GM12878 (cell line): Measurements from ENCODE around the gene NEMF. TPM values are rescaled to one million over a fixed set of nuclear protein-coding genes. Genes with fewer than 3 reads are reported as not detected.
"Not testable (repeated sequence)": the region's sequence is repeated elsewhere in the genome, so short reads cannot be mapped to it uniquely, and the experiment has no call there.

Experiments used
- ATAC-seq: fragments of 200-7000 bp; cut with Tn5 transposase; 3 replicates; pipeline ENCODE4 v1.9.1; 2020; ENCODE audit warnings: mild to moderate bottlenecking, moderate library complexity
- BruUV-seq: library from RNA; stranded (reverse); fragments of 400-500 nt; replicated peaks from 2 replicates; lab custom pipeline; 2021; lab: Mats Ljungman, UMichigan
- CTCF ChIA-PET: fragments of 300-600 bp; sonication (Branson Sonifier 250); formaldehyde crosslinking; extraction: SDS; loops from one replicate; lab custom pipeline; 2021; ENCODE audit warnings: inconsistent platforms; lab: Yijun Ruan, JAX
- POLR2A ChIA-PET: fragments of 350-600 bp; formaldehyde crosslinking; extraction: SDS; loops from one replicate; lab custom pipeline; 2021; ENCODE audit warnings: inconsistent platforms; lab: Charles Lee
- RAD21 ChIA-PET: fragments of 300-600 bp; sonication (Branson Sonifier 250); formaldehyde crosslinking; loops from one replicate; lab custom pipeline; 2023; ENCODE audit warnings: antibody characterized with exemption; ENCODE audit not compliant: unreplicated experiment; lab: Charles Lee
- SMC1A ChIA-PET: fragments of 300-600 bp; sonication (Branson Sonifier 250); formaldehyde crosslinking; loops from one replicate; lab custom pipeline; 2023; ENCODE audit not compliant: unreplicated experiment, uncharacterized antibody; lab: Charles Lee
- DNase-seq: peaks from one replicate; pipeline ENCODE4 v3.0.0-alpha.2; 2011; ENCODE audit warnings: low read depth, low spot score
- FAIRE-seq: peaks from 3 replicates; lab custom pipeline; 2011; peaks lifted over from hg19 to GRCh38; lab: Jason Lieb, UNC
- H2AFZ ChIP-seq: 2 replicates; pipeline ENCODE4 v1.6.0; 2011; ENCODE audit warnings: low read depth, low read length, control low read depth; ENCODE audit not compliant: control insufficient read depth
- H3K27ac ChIP-seq: 2 replicates; pipeline ENCODE4 v1.5.1; 2011; ENCODE audit warnings: control low read depth; ENCODE audit not compliant: control insufficient read depth, insufficient read depth
- H3K27me3 ChIP-seq, 2 experiments: replicated peaks in 1 of 2; 2 replicates each; pipeline versions ENCODE4 v1.6.0 to v1.6.1; 2011; ENCODE audit warnings: low read length in 1 of 2; ENCODE audit not compliant: control insufficient read depth in 2 of 2, insufficient read depth in 2 of 2
- H3K36me3 ChIP-seq, 2 experiments: 2 replicates each; pipeline ENCODE4 v1.5.1; 2011; ENCODE audit warnings: low read length in 1 of 2; ENCODE audit not compliant: control insufficient read depth in 2 of 2, insufficient read depth in 2 of 2
- H3K4me1 ChIP-seq: 2 replicates; pipeline ENCODE4 v1.6.1; 2011; ENCODE audit warnings: mild to moderate bottlenecking, low read length, moderate library complexity, mixed read lengths; ENCODE audit not compliant: control insufficient read depth, insufficient read depth
- H3K4me2 ChIP-seq: 2 replicates; pipeline ENCODE4 v1.6.0; 2011; ENCODE audit warnings: control low read depth; ENCODE audit not compliant: control insufficient read depth, insufficient read depth
- H3K4me3 ChIP-seq: fragments of 200-600 bp; sonication (generic); 2 replicates; pipeline ENCODE4 v1.5.1; 2016
- H3K79me2 ChIP-seq: 2 replicates; pipeline ENCODE4 v1.6.0; 2011; ENCODE audit warnings: low read length; ENCODE audit not compliant: control insufficient read depth, insufficient read depth
- H3K9ac ChIP-seq: 2 replicates; pipeline ENCODE4 v1.8.0; 2011; ENCODE audit warnings: low read length, control low read depth, mixed read lengths; ENCODE audit not compliant: control insufficient read depth, insufficient read depth
- H3K9me3 ChIP-seq: replicated peaks from 3 replicates; pipeline ENCODE4 v1.5.1; 2011; ENCODE audit warnings: mild to moderate bottlenecking, low read length; ENCODE audit not compliant: control insufficient read depth, insufficient read depth
- H4K20me1 ChIP-seq: 2 replicates; pipeline ENCODE4 v1.6.0; 2011; ENCODE audit not compliant: control insufficient read depth, insufficient read depth
- ATF7 ChIP-seq: fragments of 450-650 bp; IDR thresholded peaks from 2 replicates; pipeline ENCODE4 v1.6.1; 2016; ENCODE audit warnings: low read depth, mild to moderate bottlenecking
- BACH1 ChIP-seq: fragments of 450-650 bp; IDR thresholded peaks from 2 replicates; pipeline ENCODE4 v1.6.1; 2017; ENCODE audit warnings: mild to moderate bottlenecking, borderline replicate concordance
- CHD1 ChIP-seq: IDR thresholded peaks from 2 replicates; pipeline ENCODE4 v1.6.1; 2012; ENCODE audit warnings: low read depth, low read length, improper control_type of control experiment
- GATAD2B ChIP-seq: fragments of 450-650 bp; conservative IDR thresholded peaks from 2 replicates; pipeline ENCODE4 v1.6.1; 2017; ENCODE audit warnings: low read depth, mild to moderate bottlenecking, moderate library complexity
- NFYA ChIP-seq: IDR thresholded peaks from 2 replicates; pipeline ENCODE4 v1.6.1; 2011; ENCODE audit warnings: low read depth, mild to moderate bottlenecking, low read length, improper control_type of control experiment, borderline replicate concordance
- PAX5 ChIP-seq: IDR thresholded peaks from 2 replicates; pipeline ENCODE4 v1.6.1; 2011; ENCODE audit warnings: low read depth, low read length, borderline replicate concordance
- PAX8 ChIP-seq: fragments of 450-650 bp; IDR thresholded peaks from 2 replicates; pipeline ENCODE4 v1.6.1; 2017; ENCODE audit warnings: mild to moderate bottlenecking, moderate library complexity
- POLR2A ChIP-seq: IDR thresholded peaks from 2 replicates; pipeline ENCODE4 v1.6.1; 2011; ENCODE audit warnings: low read depth, mild to moderate bottlenecking, low read length
- POLR2AphosphoS5 ChIP-seq: IDR thresholded peaks from 2 replicates; pipeline ENCODE4 v1.6.1; 2011; ENCODE audit warnings: mild to moderate bottlenecking, low read length, inconsistent platforms
- SRF ChIP-seq, 2 experiments: IDR thresholded peaks; 2 replicates each; pipeline ENCODE4 v1.6.1; 2011; ENCODE audit warnings: low read depth in 2 of 2, low read length in 2 of 2, mild to moderate bottlenecking in 1 of 2, moderate library complexity in 1 of 2
- WRNIP1 ChIP-seq: IDR thresholded peaks from 2 replicates; pipeline ENCODE4 v1.6.1; 2011; ENCODE audit warnings: low read depth, low read length, improper control_type of control experiment, borderline replicate concordance
- WGBS: methylation state at CpG from one replicate; pipeline ENCODE4 v1.1.6; 2016; ENCODE audit warnings: low lambda C conversion rate; ENCODE audit not compliant: insufficient replicate concordance, insufficient coverage; ENCODE audit errors: missing lambda C conversion rate; 5-methylcytosine and 5-hydroxymethylcytosine counted together
- in situ Hi-C: fragments of 300-500 bp; cut with MboI; formaldehyde crosslinking; loops from 9 replicates; pipeline ENCODE4 v1.14.3; 2018; ENCODE audit warnings: mixed read lengths
- intact Hi-C: fragments of 100-400 bp; cut with micrococcal nuclease; formaldehyde crosslinking; loops from one replicate; pipeline ENCODE4 v1.14.2; 2022; ENCODE audit not compliant: unreplicated experiment
- polyA plus RNA-seq, 11 experiments: library from polyadenylated mRNA; depleted of rRNA in 4 of 11; unstranded in 6 of 11; stranded (reverse) in 5 of 11; fragments of >200 nt; fragmentation: Nextera tagmentation in 4 of 11; fragmentation: Illumina TruSeq in 1 of 11; extraction: Ambion mirVana in 4 of 11; extraction: Trizol in 1 of 11; gene quantifications; 1 replicate in 1 of 11; 2 replicates in 10 of 11; pipeline versions ENCODE4 v1.2.1 to v1.2.3, GENCODE V29; 2011 to 2016; ENCODE audit warnings: inconsistent platforms in 2 of 11, missing spikeins in 2 of 11, low read depth in 1 of 11
- total RNA-seq, 4 experiments: library from RNA; depleted of rRNA in 3 of 4; stranded (reverse); fragments of >200 nt in 3 of 4; fragmentation: Illumina TruSeq in 1 of 4; extraction: Trizol in 1 of 4; gene quantifications; 2 replicates each; pipeline versions ENCODE4 v1.2.1 to v1.2.3, GENCODE V29; 2013 to 2021
- TF ChIP-seq, protein P1 (sequence below): fragments of 450-650 bp; IDR thresholded peaks from 2 replicates; pipeline ENCODE4 v1.6.1; 2017; ENCODE audit warnings: low read depth, mild to moderate bottlenecking, moderate library complexity
- TF ChIP-seq, protein P2 (sequence below): IDR thresholded peaks from 2 replicates; pipeline ENCODE4 v1.6.1; 2012; ENCODE audit warnings: mild to moderate bottlenecking, low read depth, low read length
- TF ChIP-seq, protein P3 (sequence below): IDR thresholded peaks from 2 replicates; pipeline ENCODE4 v1.6.1; 2011; ENCODE audit warnings: low read depth, mild to moderate bottlenecking, low read length, moderate library complexity, borderline replicate concordance; ENCODE audit errors: extremely low read depth

The NEMF gene
- total and polyA plus RNA-seq, 10 of the 15 experiments (the other 5 are each of a cell fraction or from before 2014, with no cell fraction given) = 31.5 to 80.1 (median 61.1) TPM

DNA sequence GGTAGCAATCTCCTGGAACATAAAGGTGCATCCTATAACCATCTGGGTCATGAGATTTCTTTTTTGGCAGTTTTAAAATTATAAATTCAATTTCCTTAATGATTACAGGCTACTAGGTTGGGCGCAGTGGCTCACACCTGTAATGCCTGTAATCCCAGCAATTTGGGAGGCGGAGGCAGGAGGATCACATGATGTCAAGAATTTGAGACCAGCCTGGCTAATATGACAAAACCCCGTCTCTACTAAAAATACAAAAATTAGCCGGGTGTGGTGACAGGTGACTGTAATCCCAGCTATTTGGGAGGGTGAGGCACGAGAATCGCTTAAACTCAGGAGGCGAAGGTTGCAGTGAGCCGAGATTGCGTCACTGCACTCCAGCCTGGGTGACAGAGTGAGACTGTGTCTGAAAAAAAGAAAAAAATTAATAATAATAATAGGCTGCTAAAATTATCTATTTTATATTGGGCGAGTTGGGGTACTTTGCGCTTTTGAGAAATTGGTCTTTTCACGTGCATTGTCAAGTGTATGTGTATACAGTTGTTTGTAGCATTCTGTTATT, 23.1 kb upstream of the NEMF start (continued):
- TF ChIP-seq GATAD2B = no peak
- TF ChIP-seq, protein P1, sequence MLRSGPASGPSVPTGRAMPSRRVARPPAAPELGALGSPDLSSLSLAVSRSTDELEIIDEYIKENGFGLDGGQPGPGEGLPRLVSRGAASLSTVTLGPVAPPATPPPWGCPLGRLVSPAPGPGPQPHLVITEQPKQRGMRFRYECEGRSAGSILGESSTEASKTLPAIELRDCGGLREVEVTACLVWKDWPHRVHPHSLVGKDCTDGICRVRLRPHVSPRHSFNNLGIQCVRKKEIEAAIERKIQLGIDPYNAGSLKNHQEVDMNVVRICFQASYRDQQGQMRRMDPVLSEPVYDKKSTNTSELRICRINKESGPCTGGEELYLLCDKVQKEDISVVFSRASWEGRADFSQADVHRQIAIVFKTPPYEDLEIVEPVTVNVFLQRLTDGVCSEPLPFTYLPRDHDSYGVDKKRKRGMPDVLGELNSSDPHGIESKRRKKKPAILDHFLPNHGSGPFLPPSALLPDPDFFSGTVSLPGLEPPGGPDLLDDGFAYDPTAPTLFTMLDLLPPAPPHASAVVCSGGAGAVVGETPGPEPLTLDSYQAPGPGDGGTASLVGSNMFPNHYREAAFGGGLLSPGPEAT = no peak
- TF ChIP-seq ATF7 = no peak
- no peak for TF ChIP-seq PAX5
- no peak for TF ChIP-seq CHD1
- TF ChIP-seq, protein P2, sequence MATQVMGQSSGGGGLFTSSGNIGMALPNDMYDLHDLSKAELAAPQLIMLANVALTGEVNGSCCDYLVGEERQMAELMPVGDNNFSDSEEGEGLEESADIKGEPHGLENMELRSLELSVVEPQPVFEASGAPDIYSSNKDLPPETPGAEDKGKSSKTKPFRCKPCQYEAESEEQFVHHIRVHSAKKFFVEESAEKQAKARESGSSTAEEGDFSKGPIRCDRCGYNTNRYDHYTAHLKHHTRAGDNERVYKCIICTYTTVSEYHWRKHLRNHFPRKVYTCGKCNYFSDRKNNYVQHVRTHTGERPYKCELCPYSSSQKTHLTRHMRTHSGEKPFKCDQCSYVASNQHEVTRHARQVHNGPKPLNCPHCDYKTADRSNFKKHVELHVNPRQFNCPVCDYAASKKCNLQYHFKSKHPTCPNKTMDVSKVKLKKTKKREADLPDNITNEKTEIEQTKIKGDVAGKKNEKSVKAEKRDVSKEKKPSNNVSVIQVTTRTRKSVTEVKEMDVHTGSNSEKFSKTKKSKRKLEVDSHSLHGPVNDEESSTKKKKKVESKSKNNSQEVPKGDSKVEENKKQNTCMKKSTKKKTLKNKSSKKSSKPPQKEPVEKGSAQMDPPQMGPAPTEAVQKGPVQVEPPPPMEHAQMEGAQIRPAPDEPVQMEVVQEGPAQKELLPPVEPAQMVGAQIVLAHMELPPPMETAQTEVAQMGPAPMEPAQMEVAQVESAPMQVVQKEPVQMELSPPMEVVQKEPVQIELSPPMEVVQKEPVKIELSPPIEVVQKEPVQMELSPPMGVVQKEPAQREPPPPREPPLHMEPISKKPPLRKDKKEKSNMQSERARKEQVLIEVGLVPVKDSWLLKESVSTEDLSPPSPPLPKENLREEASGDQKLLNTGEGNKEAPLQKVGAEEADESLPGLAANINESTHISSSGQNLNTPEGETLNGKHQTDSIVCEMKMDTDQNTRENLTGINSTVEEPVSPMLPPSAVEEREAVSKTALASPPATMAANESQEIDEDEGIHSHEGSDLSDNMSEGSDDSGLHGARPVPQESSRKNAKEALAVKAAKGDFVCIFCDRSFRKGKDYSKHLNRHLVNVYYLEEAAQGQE = no peak
- TF ChIP-seq NFYA = no peak
- TF ChIP-seq BACH1 = no peak
- no peak for TF ChIP-seq PAX8
- TF ChIP-seq, protein P3, sequence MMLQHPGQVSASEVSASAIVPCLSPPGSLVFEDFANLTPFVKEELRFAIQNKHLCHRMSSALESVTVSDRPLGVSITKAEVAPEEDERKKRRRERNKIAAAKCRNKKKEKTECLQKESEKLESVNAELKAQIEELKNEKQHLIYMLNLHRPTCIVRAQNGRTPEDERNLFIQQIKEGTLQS = no peak
- TF ChIP-seq POLR2AphosphoS5 = no peak
- TF ChIP-seq WRNIP1 = no peak
- TF ChIP-seq POLR2A = no peak
- no peak for TF ChIP-seq SRF (IDR thresholded peaks at IDR 0.05; ENCODE audit: low read depth in 2 of 2, low read length in 2 of 2)

DNA sequence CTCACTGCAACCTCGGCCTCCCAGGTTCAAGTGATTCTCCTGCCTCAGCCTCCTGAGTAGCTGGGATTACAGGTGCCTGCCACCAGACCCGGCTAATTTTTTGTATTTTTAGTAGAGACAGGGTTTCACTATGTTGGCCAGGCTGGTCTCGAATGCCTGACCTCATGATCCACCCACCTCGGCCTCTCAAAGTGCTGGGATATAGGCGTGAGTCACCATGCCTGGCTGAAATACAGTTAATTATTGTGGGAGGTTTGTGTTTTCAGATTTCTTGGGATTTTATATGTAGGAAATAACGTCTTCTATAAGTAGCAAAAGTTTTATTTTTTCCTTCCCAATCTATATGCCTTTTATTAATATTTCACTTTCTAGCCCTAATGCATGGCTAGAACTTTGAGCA, 21.0 kb upstream of the NEMF start:
- H3K27ac ChIP-seq, ATAC-seq, H3K4me3 ChIP-seq, H2AFZ ChIP-seq, H3K27me3 ChIP-seq, FAIRE-seq, in situ Hi-C loops, RAD21 ChIA-PET, DNase-seq, intact Hi-C loops, H3K79me2 ChIP-seq, H3K4me2 ChIP-seq, H3K36me3 ChIP-seq, H3K9me3 ChIP-seq, SMC1A ChIA-PET, H4K20me1 ChIP-seq, H3K9ac ChIP-seq, BruUV-seq: not testable (repeated sequence)
- peaks cover 20% of the 10 kb centered on the region for H3K4me1 ChIP-seq
- ChIA-PET POLR2A (interaction anchor here (0.7 to 0.8 kb wide), 2 partner anchors 15 to 33 kb away, joined by 3 read pairs; no protein-coding TSS in a partner anchor), CTCF (interaction anchor here (13.8 kb wide), 1 partner anchor 228 kb away, joined by 243 read pairs; no protein-coding TSS in a partner anchor)
- 84% methylated on average over 6 of the region's 6 CpGs for WGBS
